Measurements from ENCODE around the gene ADIPOR2. TPM values are rescaled to one million over a fixed set of nuclear protein-coding genes. Genes with fewer than 3 reads are reported as not detected.

The ADIPOR2 gene
- total RNA-seq, 1 experiment from 2014 or later, result 45.3 TPM

DNA sequence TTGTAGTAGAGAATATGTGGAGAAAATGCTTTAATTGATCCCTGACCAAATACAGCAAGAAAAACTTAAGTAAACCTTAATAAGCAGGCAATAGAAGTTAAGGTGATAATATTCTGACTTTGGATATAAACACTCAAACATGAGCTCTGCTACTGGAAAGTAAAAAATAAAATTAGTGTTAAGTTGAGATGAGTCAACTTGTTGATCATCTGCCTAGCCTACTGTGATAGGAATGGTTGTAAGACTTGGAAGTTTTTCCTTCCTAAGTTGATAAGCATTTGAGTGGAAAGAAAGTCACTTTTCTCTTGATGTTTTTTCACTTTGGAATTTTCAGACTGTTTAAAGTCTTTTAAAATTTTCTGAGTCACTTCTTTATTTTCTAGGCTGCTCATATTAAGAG lies 26.0 kb downstream of the ADIPOR2 start:
- Histone ChIP-seq H3K23me2 (ENCODE audit: insufficient read length, low read depth, low read length, poor library complexity, severe bottlenecking) (no peaks in the 10 kb centered on the region), H2BK15ac (ENCODE audit: low read depth, low read length) (no peak overlapping the region), H2BK120ac (ENCODE audit: low read depth, low read length, poor library complexity, severe bottlenecking) (no peak overlapping the region), H2BK5ac (ENCODE audit: insufficient read length, low read length) (no peak overlapping the region), H2AFZ (ENCODE audit: low read length) (no peak overlapping the region), H2BK12ac (ENCODE audit: insufficient read length, low read depth, low read length) (no peak overlapping the region), H2AK5ac (ENCODE audit: insufficient read length, low read length) (no peak overlapping the region), H3K4me2 (ENCODE audit: insufficient read depth, insufficient read length, low read length) (no peak overlapping the region), H3K23ac (ENCODE audit: insufficient read length, low read depth, low read length) (no peak overlapping the region), H3K79me2 (ENCODE audit: insufficient read depth, low read length) (peaks cover 20% of the 10 kb centered on the region; the same call in 1 of the 2 replicates), H4K5ac (ENCODE audit: insufficient read length, low read depth, low read length) (no peak overlapping the region), H3K9me3 (ENCODE audit: control insufficient read depth, low read depth, low read length) (no peaks in the 10 kb centered on the region), H3K9ac (ENCODE audit: extremely low read depth, insufficient read length, low read length) (no peak overlapping the region), H3K18ac (ENCODE audit: insufficient read length, low read depth, low read length) (no peak overlapping the region), H3K14ac (ENCODE audit: insufficient read depth, low read length) (no peak overlapping the region), H2BK20ac (ENCODE audit: low read depth, low read length, poor library complexity, severe bottlenecking) (no peak overlapping the region), H3K27ac (ENCODE audit: insufficient read length, low read depth, low read length) (no peak overlapping the region), H3K4me1 (ENCODE audit: insufficient read depth, low read length) (no peaks in the 10 kb centered on the region), H4K20me1 (ENCODE audit: control insufficient read depth, insufficient read depth, insufficient read length) (no peaks in the 10 kb centered on the region), H4K91ac (ENCODE audit: insufficient read length, low read depth, low read length) (no peak overlapping the region), H4K8ac (replicated peaks; ENCODE audit: insufficient read length, low read depth, low read length) (no peak overlapping the region), H3K79me1 (ENCODE audit: insufficient read depth, low read depth, low read length, poor library complexity, severe bottlenecking) (peaks cover 9% of the 10 kb centered on the region), H3K27me3 (ENCODE audit: insufficient read depth, low read length) (no peaks in the 10 kb centered on the region), H3K4ac (ENCODE audit: low read depth, low read length) (no peak overlapping the region), H3K56ac (ENCODE audit: insufficient read length, low read depth, low read length) (no peak overlapping the region), H3T11ph (ENCODE audit: low read length) (no peak overlapping the region)
- peaks cover 25 to 37% of the 10 kb centered on the region in 2 experiments for H3K9me3 Mint-ChIP-seq
- no peaks in the 10 kb centered on the region for H3K27me3 Mint-ChIP-seq (ENCODE audit: low read depth)
- no peak overlapping the region for H3K4me3 Mint-ChIP-seq
- H3K4me1 Mint-ChIP-seq, result peaks cover 12 to 18% of the 10 kb centered on the region in 2 experiments
- TF ChIP-seq, protein P1, sequence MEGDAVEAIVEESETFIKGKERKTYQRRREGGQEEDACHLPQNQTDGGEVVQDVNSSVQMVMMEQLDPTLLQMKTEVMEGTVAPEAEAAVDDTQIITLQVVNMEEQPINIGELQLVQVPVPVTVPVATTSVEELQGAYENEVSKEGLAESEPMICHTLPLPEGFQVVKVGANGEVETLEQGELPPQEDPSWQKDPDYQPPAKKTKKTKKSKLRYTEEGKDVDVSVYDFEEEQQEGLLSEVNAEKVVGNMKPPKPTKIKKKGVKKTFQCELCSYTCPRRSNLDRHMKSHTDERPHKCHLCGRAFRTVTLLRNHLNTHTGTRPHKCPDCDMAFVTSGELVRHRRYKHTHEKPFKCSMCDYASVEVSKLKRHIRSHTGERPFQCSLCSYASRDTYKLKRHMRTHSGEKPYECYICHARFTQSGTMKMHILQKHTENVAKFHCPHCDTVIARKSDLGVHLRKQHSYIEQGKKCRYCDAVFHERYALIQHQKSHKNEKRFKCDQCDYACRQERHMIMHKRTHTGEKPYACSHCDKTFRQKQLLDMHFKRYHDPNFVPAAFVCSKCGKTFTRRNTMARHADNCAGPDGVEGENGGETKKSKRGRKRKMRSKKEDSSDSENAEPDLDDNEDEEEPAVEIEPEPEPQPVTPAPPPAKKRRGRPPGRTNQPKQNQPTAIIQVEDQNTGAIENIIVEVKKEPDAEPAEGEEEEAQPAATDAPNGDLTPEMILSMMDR (conservative IDR thresholded peaks at IDR 0.05), result no peak
- DNase-seq, result no peak
- H3K36me3 Mint-ChIP-seq (ENCODE audit: insufficient read depth in 1 of 3, low read depth in 3 of 3), result peaks cover 42 to 47% (median 45%) of the 10 kb centered on the region in 3 experiments
- H3K27ac Mint-ChIP-seq, result no peak overlapping the region
